COLO829 (cell line): Measurements from ENCODE around the gene STBD1.
"Not testable (repeated sequence)": the region's sequence is repeated elsewhere in the genome, so short reads cannot be mapped to it uniquely, and the experiment has no call there.

Experiments
- DNase-seq: peaks from one replicate; pipeline ENCODE4 v3.0.0; 2012; ENCODE audit warnings: low spot score

Gene STBD1

GRCh38 chr4:76325072-76325471, 18.5 kb downstream of the STBD1 start:
- DNase-seq: no peak

- peak; percentile 51 for DNase-seq
These were observed 20.0 kb downstream of the STBD1 start for GRCh38 chr4:76326515-76326914.

GRCh38 chr4:76334885-76335284, 28.4 kb downstream of the STBD1 start:
- no peak for DNase-seq

GRCh38 chr4:76339364-76339763, 32.8 kb downstream of the STBD1 start:
- peak; percentile 21 for DNase-seq

GRCh38 chr4:76341063-76341462, 34.5 kb downstream of the STBD1 start:
- peak; percentile 68 for DNase-seq

GRCh38 chr4:76342191-76342590, 35.7 kb downstream of the STBD1 start:
- no peak for DNase-seq

GRCh38 chr4:76342803-76343202, 36.3 kb downstream of the STBD1 start:
- no peak for DNase-seq

- DNase-seq: no peak
These were observed 48.3 kb downstream of the STBD1 start for GRCh38 chr4:76354517-76355473.

- DNase-seq: no peak
These were observed 51.4 kb downstream of the STBD1 start for GRCh38 chr4:76357981-76358380.

- DNase-seq: not testable (repeated sequence)
These were observed 53.4 kb downstream of the STBD1 start for GRCh38 chr4:76359881-76360466.
